ENCODE measurements around the gene TSPAN17.

TSPAN17 gene

DNA sequence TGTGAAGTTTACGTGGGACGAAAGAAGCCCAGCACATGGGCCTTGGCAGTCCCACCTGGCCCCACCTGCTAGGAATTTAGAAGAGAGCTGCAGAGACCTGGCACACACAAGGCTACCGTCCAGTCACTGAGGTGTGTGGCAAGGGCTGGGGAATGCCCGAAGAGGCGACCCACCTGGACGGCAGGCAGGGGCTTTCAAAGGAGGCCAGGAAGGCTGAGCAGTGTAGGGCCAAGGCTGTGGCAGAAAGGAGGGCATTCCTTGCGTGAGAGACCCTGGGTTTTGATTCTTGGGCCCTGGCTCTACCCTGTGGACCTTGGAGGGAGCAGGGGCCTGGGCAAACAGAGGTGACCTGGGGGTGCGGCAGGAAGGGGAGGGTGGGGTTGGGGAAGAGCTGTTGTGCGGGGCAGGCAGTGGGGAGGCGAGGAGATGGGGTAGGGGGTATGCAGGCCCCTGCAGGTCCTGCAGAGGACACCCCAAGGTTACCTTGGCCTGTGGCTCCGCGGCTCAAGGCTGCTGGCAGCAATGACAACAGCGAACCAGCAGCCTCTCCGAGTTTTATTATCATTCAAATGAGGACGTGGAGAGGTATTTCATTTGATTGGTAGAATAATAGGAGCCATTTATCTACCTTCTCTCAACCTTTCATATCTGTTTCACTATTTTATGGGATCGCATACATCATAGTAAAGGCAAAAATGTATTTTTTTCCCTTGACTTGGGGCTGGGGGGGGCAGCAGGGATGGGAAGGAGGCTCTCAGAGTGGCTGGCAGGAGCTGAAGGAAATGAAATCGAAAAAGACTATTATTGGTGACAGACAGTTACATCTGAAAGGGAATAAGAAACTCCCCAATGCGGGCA lies 24.8 kb downstream of the TSPAN17 start:
- Histone ChIP-seq H2BK15ac (replicated peaks; ENCODE audit: low read depth) (no peak overlapping the region), H3K79me1 (ENCODE audit: low read length) (no peaks in the 10 kb centered on the region), H3K18ac (ENCODE audit: low read length) (no peak overlapping the region), H3K4me2 (ENCODE audit: low read length) (no peak overlapping the region), H4K8ac (ENCODE audit: low read depth, low read length) (no peak overlapping the region), H3K9ac (ENCODE audit: low read length) (no peak overlapping the region), H2BK5ac (ENCODE audit: low read length) (no peak overlapping the region), H2BK120ac (ENCODE audit: low read depth, low read length) (no peak overlapping the region), H3K36me3 (ENCODE audit: control insufficient read depth, insufficient read depth, low read length) (no peaks in the 10 kb centered on the region), H3K4me1 (ENCODE audit: control insufficient read depth, low read depth, low read length) (peaks cover 5% of the 10 kb centered on the region), H3K27me3 (ENCODE audit: insufficient read depth, low read length, poor library complexity) (no peaks in the 10 kb centered on the region), H3K79me2 (ENCODE audit: control insufficient read depth, insufficient read depth, low read length) (no peaks in the 10 kb centered on the region), H3K27ac (ENCODE audit: low read depth, low read length) (no peak overlapping the region), H2AK5ac (ENCODE audit: low read length) (no peak overlapping the region), H3K4me3 (ENCODE audit: low read length) (no peak overlapping the region), H3K23ac (ENCODE audit: low read length) (no peak overlapping the region), H3K56ac (ENCODE audit: low read length) (no peak overlapping the region), H4K5ac (ENCODE audit: low read length) (no peak overlapping the region), H3K4ac (ENCODE audit: low read depth, low read length) (no peak overlapping the region)
- DNase-seq: no peak
- WGBS (ENCODE audit: extremely low coverage, insufficient coverage, low lambda C conversion rate): no CpG with 5 or more reads among the region's 18 CpGs

GRCh38 chr5:176673651-176674583 lies 26.6 kb downstream of the TSPAN17 start:
- no peak overlapping the region for H3K4ac ChIP-seq (ENCODE audit: low read depth, low read length)
- H3K4me3 ChIP-seq (ENCODE audit: low read length): no peak overlapping the region
- no peak overlapping the region for H2BK120ac ChIP-seq (ENCODE audit: low read depth, low read length)
- no peak overlapping the region for H3K27ac ChIP-seq (ENCODE audit: low read depth, low read length)
- no peak overlapping the region for H4K8ac ChIP-seq (ENCODE audit: low read depth, low read length)
- no peaks in the 10 kb centered on the region for H3K27me3 ChIP-seq (ENCODE audit: insufficient read depth, low read length, poor library complexity)
- no peak for DNase-seq
- H3K79me1 ChIP-seq (ENCODE audit: low read length): no peaks in the 10 kb centered on the region
- H4K5ac ChIP-seq (ENCODE audit: low read length): no peak overlapping the region
- no peak overlapping the region for H2BK15ac ChIP-seq (replicated peaks; ENCODE audit: low read depth)
- no peaks in the 10 kb centered on the region for H3K79me2 ChIP-seq (ENCODE audit: control insufficient read depth, insufficient read depth, low read length)
- no peak overlapping the region for H3K23ac ChIP-seq (ENCODE audit: low read length)
- H3K56ac ChIP-seq (ENCODE audit: low read length): no peak overlapping the region
- H2AK5ac ChIP-seq (ENCODE audit: low read length): no peak overlapping the region
- no peak overlapping the region for H3K18ac ChIP-seq (ENCODE audit: low read length)
- no CpG with 5 or more reads among the region's 18 CpGs for WGBS (ENCODE audit: extremely low coverage, insufficient coverage, low lambda C conversion rate)
- H2BK5ac ChIP-seq (ENCODE audit: low read length): no peak overlapping the region
- H3K36me3 ChIP-seq (ENCODE audit: control insufficient read depth, insufficient read depth, low read length): no peaks in the 10 kb centered on the region
- no peak overlapping the region for H3K9ac ChIP-seq (ENCODE audit: low read length)
- no peak overlapping the region for H3K4me2 ChIP-seq (ENCODE audit: low read length)
- peaks cover 5% of the 10 kb centered on the region for H3K4me1 ChIP-seq (ENCODE audit: control insufficient read depth, low read depth, low read length)

GRCh38 chr5:176674799-176675198 lies 27.5 kb downstream of the TSPAN17 start:
- DNase-seq: no peak
- H2BK120ac ChIP-seq (ENCODE audit: low read depth, low read length): no peak overlapping the region
- H2AK5ac ChIP-seq (ENCODE audit: low read length): no peak overlapping the region
- no peak overlapping the region for H3K56ac ChIP-seq (ENCODE audit: low read length)
- WGBS (ENCODE audit: extremely low coverage, insufficient coverage, low lambda C conversion rate): no CpG with 5 or more reads among the region's 17 CpGs
- no peak overlapping the region for H2BK15ac ChIP-seq (replicated peaks; ENCODE audit: low read depth)
- H3K79me1 ChIP-seq (ENCODE audit: low read length): no peaks in the 10 kb centered on the region
- no peak overlapping the region for H4K8ac ChIP-seq (ENCODE audit: low read depth, low read length)
- H3K18ac ChIP-seq (ENCODE audit: low read length): no peak overlapping the region
- H3K36me3 ChIP-seq (ENCODE audit: control insufficient read depth, insufficient read depth, low read length): no peaks in the 10 kb centered on the region
- no peak overlapping the region for H3K27ac ChIP-seq (ENCODE audit: low read depth, low read length)
- peak overlapping the region; percentile 45 for H3K23ac ChIP-seq (ENCODE audit: low read length)
- no peaks in the 10 kb centered on the region for H3K79me2 ChIP-seq (ENCODE audit: control insufficient read depth, insufficient read depth, low read length)
- H4K5ac ChIP-seq (ENCODE audit: low read length): no peak overlapping the region
- no peak overlapping the region for H2BK5ac ChIP-seq (ENCODE audit: low read length)
- no peak overlapping the region for H3K4ac ChIP-seq (ENCODE audit: low read depth, low read length)
- H3K4me1 ChIP-seq (ENCODE audit: control insufficient read depth, low read depth, low read length): peaks cover 5% of the 10 kb centered on the region
- H3K4me3 ChIP-seq (ENCODE audit: low read length): no peak overlapping the region
- H3K4me2 ChIP-seq (ENCODE audit: low read length): no peak overlapping the region
- H3K27me3 ChIP-seq (ENCODE audit: insufficient read depth, low read length, poor library complexity): no peaks in the 10 kb centered on the region
- no peak overlapping the region for H3K9ac ChIP-seq (ENCODE audit: low read length)

- no CpG with 5 or more reads among the region's 19 CpGs for WGBS (ENCODE audit: extremely low coverage, insufficient coverage, low lambda C conversion rate)
- peak; percentile 91 for DNase-seq
- H3K27me3 ChIP-seq (ENCODE audit: insufficient read depth, low read length, poor library complexity): no peaks in the 10 kb centered on the region
Observed at GRCh38 chr5:176675676-176676360, 28.5 kb downstream of the TSPAN17 start.

GRCh38 chr5:176676361-176676824 lies 29.1 kb downstream of the TSPAN17 start:
- Histone ChIP-seq H3K23ac (ENCODE audit: low read length) (no peak overlapping the region), H3K27me3 (ENCODE audit: insufficient read depth, low read length, poor library complexity) (no peaks in the 10 kb centered on the region), H2AK5ac (ENCODE audit: low read length) (no peak overlapping the region), H3K79me2 (ENCODE audit: control insufficient read depth, insufficient read depth, low read length) (no peaks in the 10 kb centered on the region), H3K4ac (ENCODE audit: low read depth, low read length) (no peak overlapping the region), H2BK15ac (replicated peaks; ENCODE audit: low read depth) (no peak overlapping the region), H4K8ac (ENCODE audit: low read depth, low read length) (no peak overlapping the region), H3K4me2 (ENCODE audit: low read length) (no peak overlapping the region), H3K36me3 (ENCODE audit: control insufficient read depth, insufficient read depth, low read length) (no peaks in the 10 kb centered on the region), H3K27ac (ENCODE audit: low read depth, low read length) (no peak overlapping the region), H3K18ac (ENCODE audit: low read length) (no peak overlapping the region), H3K4me1 (ENCODE audit: control insufficient read depth, low read depth, low read length) (peaks cover 5% of the 10 kb centered on the region), H3K9ac (ENCODE audit: low read length) (no peak overlapping the region), H3K4me3 (ENCODE audit: low read length) (no peak overlapping the region), H3K79me1 (ENCODE audit: low read length) (no peaks in the 10 kb centered on the region), H3K56ac (ENCODE audit: low read length) (peak overlapping the region; percentile 67), H2BK120ac (ENCODE audit: low read depth, low read length) (no peak overlapping the region), H2BK5ac (ENCODE audit: low read length) (no peak overlapping the region), H4K5ac (ENCODE audit: low read length) (no peak overlapping the region)
- DNase-seq: peak; percentile 83
- WGBS (ENCODE audit: extremely low coverage, insufficient coverage, low lambda C conversion rate): no CpG with 5 or more reads among the region's 10 CpGs

More at GRCh38 chr5:176675676-176676360, 28.5 kb downstream of the TSPAN17 start:
- H3K56ac ChIP-seq (ENCODE audit: low read length): no peak overlapping the region
- no peaks in the 10 kb centered on the region for H3K36me3 ChIP-seq (ENCODE audit: control insufficient read depth, insufficient read depth, low read length)
- no peak overlapping the region for H2BK5ac ChIP-seq (ENCODE audit: low read length)
- peaks cover 5% of the 10 kb centered on the region for H3K4me1 ChIP-seq (ENCODE audit: control insufficient read depth, low read depth, low read length)
- H3K23ac ChIP-seq (ENCODE audit: low read length): no peak overlapping the region
- H2BK15ac ChIP-seq (replicated peaks; ENCODE audit: low read depth): no peak overlapping the region
- H3K79me1 ChIP-seq (ENCODE audit: low read length): no peaks in the 10 kb centered on the region
- no peaks in the 10 kb centered on the region for H3K79me2 ChIP-seq (ENCODE audit: control insufficient read depth, insufficient read depth, low read length)
- H4K8ac ChIP-seq (ENCODE audit: low read depth, low read length): no peak overlapping the region
- H3K27ac ChIP-seq (ENCODE audit: low read depth, low read length): no peak overlapping the region
- H2AK5ac ChIP-seq (ENCODE audit: low read length): no peak overlapping the region
- no peak overlapping the region for H3K4me3 ChIP-seq (ENCODE audit: low read length)
- H2BK120ac ChIP-seq (ENCODE audit: low read depth, low read length): no peak overlapping the region
- no peak overlapping the region for H3K18ac ChIP-seq (ENCODE audit: low read length)
- no peak overlapping the region for H3K4me2 ChIP-seq (ENCODE audit: low read length)
- H4K5ac ChIP-seq (ENCODE audit: low read length): no peak overlapping the region
- H3K9ac ChIP-seq (ENCODE audit: low read length): no peak overlapping the region
- H3K4ac ChIP-seq (ENCODE audit: low read depth, low read length): peak overlapping the region; percentile 25

All from mesendoderm (in vitro differentiated cells).